NCI-H1436 (cell line): Measurements from ENCODE around the gene TRIM54.
"Not testable (repeated sequence)": the region's sequence is repeated elsewhere in the genome, so short reads cannot be mapped to it uniquely, and the experiment has no call there.

Experiments
- DNase-seq: peaks from one replicate; lab custom pipeline; 2025; lab: John Stamatoyannopoulos, UW

Gene TRIM54

DNA sequence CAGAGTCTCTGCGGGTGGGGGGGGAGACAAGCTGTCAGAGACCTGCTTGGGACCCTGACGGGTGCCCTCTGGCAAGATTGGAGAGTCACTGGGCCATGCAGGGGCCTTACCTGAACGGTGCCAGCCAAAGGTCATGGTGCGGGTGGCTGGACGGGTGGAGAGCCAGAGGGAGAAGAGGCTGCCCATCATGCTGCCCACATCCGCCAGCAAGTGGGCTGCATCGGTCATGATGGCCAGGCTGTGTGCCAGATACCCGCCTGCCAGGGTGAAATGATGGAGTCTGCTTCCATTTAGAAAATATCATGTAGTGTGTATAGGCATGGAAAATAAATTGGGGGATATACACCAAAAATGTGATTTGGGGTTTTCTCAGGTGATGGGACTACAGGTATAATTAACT is 24.2 kb upstream of the TRIM54 start:
- DNase-seq: no peak

DNA sequence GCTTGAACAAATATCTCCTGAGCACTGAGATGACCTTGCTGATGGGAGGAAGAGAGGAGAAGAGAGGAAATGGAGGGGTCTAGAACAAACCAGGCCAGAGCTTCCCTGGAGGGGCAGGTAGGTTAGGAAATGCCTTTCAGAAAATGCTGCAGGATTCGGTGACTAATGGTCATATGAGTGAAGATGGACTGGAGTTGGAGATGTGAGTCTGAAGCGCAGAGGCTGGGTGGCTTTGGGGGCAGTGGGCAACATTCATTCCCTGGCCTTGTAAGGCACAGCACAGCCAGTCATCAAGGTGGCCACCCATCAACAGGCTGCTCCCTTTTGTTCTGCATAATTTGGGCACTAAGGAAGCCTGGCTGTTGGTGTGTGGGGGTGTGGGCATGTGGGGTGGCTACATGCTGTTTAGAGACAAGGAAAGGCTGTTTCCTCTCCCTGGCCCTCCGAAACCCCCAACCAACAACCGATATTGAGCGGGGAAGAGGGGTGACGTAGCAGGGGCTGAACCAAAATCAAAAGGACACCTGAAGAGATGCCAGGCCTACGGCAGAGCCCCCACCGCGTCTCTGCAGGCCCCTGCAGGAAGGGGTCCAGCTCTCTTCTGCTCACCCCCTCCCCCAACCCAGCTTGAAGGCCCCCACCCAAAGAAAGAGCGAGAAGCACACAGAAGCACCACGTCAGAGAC is 20.8 kb upstream of the TRIM54 start:
- no peak for DNase-seq

DNA sequence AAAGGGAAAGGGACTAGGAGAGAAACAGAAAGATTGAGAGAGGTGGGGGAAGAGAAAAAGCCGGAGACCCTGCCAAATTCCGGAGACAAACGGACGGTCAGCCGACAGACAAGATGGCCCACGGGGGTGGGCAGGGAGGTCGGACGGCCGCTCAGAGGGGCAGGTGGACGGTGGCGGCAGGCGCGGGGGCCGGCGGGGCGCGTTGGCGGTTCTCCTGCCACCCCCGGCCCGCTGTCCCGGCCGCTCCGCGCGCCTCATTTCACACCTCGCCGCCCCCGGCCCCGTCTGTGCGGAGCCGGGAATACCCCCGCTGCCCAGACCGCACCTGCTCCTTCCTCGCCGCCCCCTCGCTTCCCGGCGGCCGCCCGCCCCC is 20.3 kb upstream of the TRIM54 start:
- DNase-seq: no peak

DNA sequence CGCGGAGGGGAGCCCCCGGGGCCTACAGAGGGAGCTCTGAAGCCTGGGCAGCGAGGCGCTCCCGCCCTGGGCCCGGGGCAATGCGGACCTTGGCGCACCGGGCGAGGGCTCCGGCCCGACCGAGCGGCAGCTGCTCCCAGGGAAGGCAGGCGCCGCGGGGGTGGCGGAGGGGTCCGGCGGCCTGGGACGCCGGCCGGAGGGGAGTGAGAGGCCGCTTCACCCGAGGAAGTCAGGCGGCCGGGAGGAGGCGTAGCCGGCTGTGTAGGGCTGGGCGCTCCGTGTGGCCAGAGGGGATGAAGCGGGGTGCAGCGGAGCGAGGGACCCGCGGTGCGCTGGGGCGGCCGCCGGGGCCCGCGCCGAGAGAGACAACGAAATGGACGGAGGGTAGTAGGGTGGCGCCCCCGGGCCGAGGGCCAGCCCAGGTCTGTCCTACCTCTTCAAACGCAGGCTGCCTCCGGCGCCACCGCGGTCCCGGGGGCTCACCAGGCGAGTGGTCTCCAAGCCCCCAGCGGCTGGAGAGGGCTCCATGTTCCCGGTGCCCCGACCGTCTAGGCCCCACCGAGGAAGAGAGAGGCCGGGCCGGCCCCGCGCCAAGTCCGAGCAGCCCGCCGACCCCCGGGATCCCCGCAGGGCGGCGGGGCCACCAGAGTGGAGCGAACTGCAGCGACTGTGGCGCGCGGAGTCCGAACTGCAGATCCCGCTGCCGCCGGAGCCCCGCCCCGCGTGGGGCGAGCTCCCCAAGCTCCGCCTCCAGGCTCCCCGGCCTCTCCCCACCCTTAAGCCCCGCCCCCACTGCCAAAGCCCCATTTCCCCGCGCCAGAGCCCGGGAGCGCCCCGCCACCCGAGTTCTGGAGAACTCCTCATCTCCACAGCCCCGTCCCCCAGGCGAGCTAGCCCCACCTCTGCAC is 19.6 kb upstream of the TRIM54 start, which contains the start of gene SLC30A3:
Gene SLC30A3 (minus strand): TSS at position 669 of the 908 bp plus-strand sequence. CDS start 141 bp downstream, at position 528.
- peak; percentile 41 for DNase-seq

DNA sequence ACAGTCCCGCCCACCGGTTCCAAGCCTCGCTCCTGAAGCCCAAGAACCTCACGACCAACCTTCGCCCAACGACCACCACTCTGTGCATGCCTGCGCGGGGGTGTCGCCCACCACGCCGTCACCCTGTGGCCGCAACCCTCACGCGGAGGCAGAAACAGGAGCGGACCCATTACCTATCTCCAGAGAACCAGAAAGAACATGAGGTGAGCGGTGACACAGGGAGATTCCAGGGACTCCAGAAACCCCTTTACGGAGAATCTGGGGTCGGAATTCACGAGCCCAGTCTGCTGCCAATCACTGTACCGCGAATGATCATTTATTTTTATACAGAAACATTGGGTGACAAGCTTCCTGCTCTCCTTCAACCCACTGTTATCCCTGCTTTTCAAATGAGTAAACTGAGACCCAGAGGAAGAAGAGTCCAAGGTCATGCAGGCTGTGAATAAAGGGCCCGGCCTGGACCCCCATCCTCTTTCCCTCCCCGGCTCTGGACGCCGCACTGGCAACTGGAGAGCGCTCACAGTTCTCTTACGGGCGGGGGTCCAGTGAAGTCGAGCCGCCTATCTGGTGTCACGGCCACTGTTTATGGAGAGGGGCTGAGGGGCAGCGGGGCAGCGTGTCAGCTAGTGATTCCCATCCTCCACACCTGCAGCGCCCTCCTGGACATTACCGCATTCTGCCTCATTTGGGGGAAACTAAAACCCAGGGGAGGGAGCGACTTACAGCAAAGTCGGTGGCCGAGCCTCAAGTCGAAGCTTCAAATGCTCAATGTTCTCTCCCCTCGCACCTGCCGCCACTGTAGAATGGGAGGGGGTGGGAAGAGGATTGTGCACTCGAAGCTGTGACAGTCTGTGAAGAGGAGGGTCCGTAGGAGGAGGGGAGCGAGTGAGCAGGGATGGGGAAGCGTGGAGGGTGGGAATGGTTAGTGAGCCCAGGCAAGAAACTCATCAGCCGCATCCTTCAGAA is 18.7 kb upstream of the TRIM54 start:
- no peak for DNase-seq

DNA sequence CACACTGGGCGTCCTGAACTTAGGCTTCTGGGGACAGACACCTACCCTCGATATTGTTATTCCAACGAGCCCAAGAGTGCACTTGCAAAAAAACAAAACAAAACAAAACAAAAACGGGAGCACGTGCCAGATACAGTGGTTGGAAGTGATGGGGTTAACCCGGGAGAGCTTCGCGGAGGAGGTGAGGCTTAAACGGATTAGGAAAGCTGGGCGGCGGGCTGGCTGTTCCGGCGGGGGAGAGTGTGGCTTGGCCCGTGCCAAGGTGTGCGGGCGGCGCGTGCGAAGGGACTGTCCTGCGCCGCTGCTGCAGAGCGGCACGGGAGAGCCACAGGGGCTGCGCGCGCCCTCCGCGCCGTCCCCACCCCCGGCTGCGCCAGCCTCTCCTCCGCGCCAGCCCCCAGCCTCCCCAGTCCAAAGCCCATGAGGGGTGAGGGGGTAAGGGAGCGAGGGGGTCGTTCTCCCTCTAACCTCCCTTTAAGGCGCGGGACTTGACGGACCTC is 17.9 kb upstream of the TRIM54 start:
- DNase-seq: no peak

DNA sequence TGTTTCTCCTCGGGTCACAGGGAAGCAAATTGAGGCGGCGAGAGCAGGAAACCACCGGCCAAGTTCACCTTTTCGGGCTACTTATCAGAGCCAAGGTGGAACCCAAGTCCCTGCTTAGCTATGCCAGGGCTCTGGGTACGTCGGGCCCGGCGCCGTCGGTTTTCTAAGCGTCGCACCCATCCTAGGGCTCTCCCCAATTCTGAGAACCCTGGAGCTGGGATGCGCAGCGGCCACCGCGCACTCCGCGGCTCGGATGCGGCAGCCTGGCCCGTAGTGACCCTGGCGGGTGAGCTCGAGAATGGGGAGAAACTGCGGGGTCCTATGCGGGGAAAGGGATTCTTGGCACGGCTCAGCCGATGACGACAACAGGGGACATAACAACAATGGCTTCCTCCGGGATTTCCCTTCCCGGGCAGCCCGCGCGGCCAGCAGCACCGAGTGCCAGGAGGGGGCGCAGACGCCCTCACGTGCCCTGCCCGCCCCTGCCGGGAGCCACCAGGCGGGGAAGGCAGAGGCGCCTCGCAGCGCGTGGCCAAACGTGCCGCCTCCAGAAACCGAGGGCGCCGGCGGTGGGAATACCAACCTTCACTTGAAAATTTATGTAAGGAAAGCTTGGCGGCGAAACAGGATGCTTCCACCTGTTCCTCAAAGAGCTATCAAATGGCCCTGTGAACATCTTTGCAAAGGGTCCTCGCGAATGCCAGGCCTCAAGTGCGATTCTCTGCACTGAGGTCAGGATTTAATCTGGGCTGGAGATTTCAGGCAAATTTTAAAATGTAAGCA is 17.3 kb upstream of the TRIM54 start:
- DNase-seq: peak; percentile 62

DNA sequence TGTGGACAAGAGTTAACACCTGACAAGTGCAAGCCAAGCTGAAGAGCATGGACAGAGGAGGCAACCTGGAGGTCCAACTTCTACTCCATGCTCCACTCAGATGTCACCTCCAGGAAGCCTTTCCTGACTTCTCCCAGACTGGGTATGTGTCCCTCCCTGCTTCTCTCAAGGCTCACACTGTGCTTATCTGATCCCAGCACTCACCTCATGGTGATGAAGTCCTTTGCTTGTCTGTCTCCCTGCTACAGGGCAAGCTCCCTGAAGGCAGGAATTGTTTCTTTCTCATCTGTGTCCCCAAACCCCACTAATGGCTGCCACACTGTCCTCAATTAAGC is 16.7 kb upstream of the TRIM54 start:
- no peak for DNase-seq

DNA sequence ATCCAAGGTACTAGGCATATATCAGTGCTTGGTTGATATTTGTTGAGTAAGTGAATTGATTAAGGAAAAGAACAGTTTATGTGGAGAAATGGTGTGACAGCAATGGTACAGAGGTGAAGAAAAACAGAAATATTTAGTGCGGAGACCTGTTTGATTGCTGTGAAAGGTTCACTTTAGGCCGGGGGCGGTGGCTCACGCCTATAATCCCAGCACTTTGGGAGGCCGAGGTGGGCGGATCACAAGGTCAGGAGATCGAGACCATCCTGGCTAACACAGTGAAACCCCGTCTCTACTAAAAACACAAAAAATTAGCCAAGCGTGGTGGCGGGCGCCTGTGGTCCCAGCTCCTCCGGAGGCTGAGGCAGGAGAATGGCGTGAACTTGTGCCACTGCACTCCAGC is 13.9 kb upstream of the TRIM54 start:
- DNase-seq: not testable (repeated sequence)

DNA sequence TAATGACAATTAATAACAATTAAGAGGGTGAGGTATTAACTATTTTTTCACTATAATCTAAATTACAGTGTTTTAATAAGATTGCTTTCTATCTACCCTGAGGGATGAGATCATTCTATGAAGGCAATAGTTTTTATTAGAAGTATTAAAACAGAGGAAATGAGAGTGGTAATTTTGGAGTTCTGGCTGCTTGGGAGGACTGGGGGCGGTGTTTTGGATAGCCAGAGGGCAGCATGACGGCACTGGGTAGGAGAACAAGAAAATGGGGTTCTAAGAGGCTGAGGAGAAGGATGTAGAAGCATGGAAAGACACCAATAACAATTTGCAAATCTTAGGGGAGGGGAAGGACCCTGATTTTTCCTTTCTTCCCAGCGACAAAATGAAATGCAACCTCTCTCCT is 12.1 kb upstream of the TRIM54 start:
- no peak for DNase-seq

DNA sequence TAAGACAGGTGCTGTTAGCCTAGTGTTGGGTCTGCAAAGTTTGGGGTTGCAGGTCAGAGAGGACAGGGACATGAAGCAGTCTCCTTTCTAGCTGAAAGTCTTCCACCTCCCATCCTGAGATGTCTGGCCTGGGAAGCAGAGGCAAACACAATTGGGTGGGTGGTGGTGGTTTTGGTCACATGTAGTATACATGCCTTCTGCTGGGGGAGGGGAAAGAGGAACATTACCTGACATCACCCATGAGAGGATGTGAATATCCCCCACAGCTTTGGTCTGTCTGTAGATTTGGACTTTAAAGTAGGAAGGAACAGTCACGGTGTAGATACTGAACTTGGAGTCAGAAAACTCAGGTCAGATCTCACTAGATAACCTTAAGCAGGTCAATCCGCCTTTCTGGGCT is 11.6 kb upstream of the TRIM54 start:
- no peak for DNase-seq

DNA sequence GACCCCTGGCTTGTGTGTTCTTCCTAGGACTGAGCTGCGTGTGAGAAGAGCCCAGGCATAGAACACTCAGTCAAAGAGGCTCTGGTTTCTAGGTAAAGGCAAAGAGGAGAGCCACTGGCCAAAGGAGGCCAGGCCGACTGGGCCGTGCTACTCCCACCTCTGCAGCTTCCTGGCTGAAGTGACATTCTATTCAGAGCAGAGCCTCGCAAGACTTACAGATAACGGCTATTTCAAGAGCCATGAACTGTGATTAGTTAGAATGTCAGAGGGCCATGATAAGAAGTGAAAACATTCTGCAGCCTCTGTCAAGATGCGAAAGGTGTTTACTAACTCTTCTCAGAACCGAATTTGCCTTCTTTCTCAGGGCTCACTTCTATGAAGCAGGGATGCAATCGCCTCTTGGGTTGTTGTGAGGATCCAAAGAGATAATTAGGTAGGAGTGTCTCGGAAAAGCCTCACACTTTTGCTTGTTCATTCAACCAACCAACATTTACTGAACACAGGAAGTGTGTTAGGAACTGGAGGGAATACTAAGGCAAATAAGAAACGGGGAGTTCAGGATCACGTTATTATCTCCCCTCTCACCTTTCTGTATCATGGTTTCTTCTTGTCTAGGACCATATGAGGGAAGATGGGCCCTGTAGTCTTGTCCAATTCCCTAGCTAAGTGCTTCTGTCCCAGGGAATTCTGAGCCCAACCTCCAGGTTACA is 10.4 kb upstream of the TRIM54 start:
- no peak for DNase-seq

DNA sequence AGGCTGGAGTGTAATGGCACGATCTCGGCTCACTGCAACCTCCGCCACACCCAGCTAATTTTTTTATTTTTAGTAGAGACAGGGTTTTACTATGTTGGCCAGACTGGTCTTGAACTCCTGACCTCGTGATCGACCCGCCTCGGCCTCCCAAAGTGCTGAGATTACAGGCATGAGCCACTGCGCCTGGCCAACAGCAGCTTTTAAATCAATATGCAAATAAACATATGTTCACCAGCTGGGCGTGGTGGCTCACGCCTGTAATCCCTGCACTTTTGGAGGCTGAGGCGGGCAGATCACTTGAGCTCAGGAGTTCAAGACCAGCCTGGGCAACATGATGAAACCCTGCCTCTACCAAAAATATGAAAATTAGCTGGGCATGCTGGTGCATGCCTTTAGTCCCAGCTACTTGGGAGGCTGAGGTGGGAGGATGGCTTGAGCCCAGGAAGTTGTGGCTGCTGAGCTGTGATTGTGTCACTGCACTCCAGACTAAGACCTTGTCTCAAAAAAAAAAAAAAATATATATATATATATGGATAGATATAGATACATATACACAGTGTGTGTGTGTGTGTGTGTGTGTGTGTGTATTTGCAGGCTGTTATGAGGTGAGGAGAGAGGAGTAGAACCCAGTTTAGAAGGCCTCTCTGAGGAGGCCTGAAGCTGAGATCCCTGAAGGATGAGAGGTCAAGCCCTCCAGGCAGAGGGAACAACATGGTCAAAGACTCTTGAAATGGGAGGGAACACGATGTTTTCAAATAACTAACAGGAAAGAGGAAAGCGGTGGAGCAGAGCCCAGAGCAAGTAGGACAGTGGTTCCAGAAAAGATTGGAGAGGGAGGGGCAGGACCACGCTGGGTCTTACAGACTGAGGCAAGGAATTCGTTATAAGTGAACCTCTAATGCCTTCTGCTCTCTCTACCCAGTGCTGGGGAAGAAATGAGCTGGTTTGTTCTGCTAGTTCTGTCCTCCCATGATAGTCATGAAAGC is 9.4 kb upstream of the TRIM54 start:
- DNase-seq: not testable (repeated sequence)

DNA sequence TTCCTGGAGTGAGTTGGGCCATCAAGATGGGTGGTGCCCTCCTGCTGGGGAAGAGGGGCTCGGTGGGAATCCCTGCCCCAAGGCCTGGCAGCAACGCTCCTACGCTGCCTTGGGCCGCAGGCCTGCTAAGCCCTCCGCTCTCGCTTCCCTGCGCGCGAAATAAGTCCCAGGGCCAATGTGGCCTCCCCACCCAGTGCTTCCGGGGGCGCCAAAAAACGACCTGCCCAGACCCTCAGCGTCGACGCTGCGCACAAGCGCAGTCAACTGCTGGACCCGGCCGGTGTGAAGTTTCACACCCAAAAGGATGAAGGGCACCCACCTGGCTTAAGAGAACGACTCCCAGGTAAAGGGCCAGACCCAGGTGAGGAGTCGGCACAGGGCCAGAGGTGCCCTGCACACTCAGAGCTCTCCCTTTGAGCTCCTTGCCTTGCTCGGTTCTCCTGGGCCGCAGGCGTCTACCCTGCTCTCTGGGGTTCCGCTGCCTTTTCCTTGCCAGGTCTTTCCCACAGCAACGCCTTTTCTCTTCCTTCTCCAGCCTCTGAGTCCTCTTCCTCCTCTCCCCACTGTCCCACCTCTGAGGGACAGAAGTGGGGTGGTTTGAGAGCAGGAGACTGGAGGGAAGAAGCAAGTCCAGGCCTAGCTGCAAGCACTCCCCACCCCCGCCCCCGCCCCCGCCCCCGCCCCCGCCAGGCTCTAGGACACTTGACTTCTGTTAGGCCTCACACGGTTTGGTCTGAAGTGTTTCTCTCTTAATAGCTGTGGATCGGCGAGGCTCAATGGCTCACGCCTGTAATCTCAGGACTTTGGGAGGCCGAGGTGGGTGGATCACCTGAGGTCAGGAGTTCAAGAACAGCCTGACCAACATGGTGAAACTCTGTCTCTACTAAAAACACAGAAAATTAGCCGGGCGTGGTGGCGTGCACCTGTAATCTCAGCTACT is 6.7 kb upstream of the TRIM54 start, which contains the start of gene DNAJC5G:
Gene DNAJC5G (plus strand): TSS at position 223 of the 940 bp plus-strand sequence. CDS start 1,296 bp downstream, outside the sequence.
- no peak for DNase-seq

DNA sequence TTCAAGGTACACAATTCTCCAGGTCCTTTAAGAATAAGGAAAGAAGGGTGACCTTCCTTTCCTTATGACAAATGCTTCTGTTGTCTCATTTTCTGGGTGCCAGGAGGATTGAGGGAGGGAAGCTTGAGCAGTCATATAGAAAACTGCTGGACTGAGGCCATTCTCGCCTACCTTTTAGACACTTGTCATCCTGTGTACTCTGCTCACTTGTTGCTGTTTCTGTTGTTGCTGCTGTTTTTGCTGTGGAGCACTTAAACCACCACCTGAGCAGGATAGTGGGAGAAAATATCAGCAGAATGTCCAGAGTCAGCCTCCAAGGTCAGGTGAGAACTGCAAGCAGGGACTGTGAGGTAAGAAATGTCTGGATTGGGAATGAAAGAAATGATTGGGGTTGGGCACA is 4.2 kb upstream of the TRIM54 start:
- no peak for DNase-seq

DNA sequence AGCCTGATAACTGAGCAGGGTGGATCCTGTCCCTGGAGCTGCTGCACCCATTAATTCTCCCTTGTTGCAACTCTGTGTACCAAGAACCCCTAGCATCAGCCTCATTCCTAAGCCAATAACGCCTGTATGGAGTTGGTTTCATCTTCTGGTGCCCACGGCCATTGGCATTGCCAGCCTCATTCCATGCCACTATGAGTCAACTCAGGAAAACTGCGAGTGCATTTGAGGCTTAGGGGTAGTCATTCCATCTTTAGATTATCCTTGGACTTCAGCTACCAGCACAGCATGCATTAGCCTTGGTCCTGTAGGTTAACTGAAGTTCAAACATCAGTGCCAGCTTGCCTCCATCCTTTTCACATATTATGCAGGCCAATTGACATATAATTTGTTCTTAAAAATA is 1.4 kb upstream of the TRIM54 start:
- no peak for DNase-seq

DNA sequence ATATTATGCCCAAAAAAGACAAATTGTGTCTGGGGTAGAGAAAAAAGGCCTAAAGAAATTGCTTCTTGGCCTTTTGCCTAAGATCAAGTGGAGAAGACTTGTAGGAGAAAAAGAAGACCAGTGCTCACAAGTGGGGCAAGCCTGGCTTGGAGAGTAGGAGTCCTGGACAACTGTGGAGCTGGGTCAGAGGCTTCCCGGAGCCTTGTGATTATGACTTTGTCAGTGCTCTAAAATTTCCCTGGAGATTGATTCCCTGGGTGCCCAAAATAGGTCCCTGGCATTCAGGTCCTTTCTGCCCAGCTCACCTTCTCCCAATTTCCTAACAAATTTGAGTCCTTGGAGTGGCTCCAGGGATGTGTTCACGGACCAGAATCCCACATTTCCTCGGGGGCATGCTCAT is 787 bp upstream of the TRIM54 start:
- DNase-seq: no peak

DNA sequence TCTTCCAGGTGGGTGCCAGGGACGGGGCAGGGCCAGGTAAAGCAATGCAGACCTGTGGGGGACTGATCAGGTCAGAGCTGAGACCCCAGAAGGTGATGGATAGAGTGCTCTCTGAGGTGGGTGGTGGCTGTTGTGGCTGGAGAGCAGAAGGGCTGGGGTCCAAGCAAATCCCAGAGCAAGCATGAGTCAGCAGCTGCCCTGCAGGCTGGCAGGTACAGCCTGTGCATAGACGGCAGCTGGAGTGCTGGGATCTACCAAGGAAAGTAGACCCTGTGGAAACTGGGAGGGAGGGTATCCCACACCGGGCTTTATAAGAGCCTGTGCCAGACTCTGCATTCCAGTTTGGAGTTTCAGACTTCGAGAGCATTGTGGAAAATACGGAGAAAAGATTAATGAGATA is 663 bp downstream of the TRIM54 start:
- DNase-seq: no peak
